IMR-90 (cell line): ENCODE data around the gene GNG7. TPM values are rescaled to one million over a fixed set of nuclear protein-coding genes. Genes with fewer than 3 reads are reported as not detected.

ENCODE experiments used
- ATAC-seq: fragments of 200-7000 bp; cut with Tn5 transposase; 2 replicates; pipeline ENCODE4 v1.9.1; 2020; ENCODE audit warnings: low read depth, mild to moderate bottlenecking, moderate library complexity
- BruUV-seq: library from RNA; stranded (reverse); fragments of 400-500 nt; replicated peaks from 2 replicates; lab custom pipeline; 2021; lab: Mats Ljungman, UMichigan
- CTCF ChIA-PET: fragments of 300-600 bp; formaldehyde crosslinking; extraction: SDS; loops from one replicate; lab custom pipeline; 2021; ENCODE audit warnings: antibody characterized with exemption; lab: Yijun Ruan, JAX
- POLR2A ChIA-PET: fragments of 300-600 bp; sonication (Branson Sonifier 250); formaldehyde crosslinking; loops from one replicate; lab custom pipeline; 2022; ENCODE audit warnings: antibody characterized with exemption; ENCODE audit not compliant: unreplicated experiment; lab: Charles Lee
- DNase-seq: peaks from one replicate; pipeline ENCODE4 v3.0.0; 2013
- H2AFZ ChIP-seq: replicated peaks from 2 replicates; pipeline ENCODE3; 2013; ENCODE audit warnings: low read length, mild to moderate bottlenecking; ENCODE audit not compliant: poor library complexity
- H2AK5ac ChIP-seq: 2 replicates; pipeline ENCODE4 v1.6.1; 2013; ENCODE audit warnings: low read depth, low read length, inconsistent platforms
- H2AK9ac ChIP-seq: replicated peaks from 2 replicates; pipeline ENCODE3; 2013; ENCODE audit warnings: mild to moderate bottlenecking, low read depth, low read length, moderate library complexity; ENCODE audit not compliant: poor library complexity
- H2BK120ac ChIP-seq: 2 replicates; pipeline ENCODE4 v1.6.1; 2013; ENCODE audit warnings: low read depth, low read length, inconsistent platforms
- H2BK15ac ChIP-seq: 3 replicates; pipeline ENCODE4 v1.6.1; 2013; ENCODE audit warnings: low read depth, low read length, inconsistent platforms
- H2BK20ac ChIP-seq: 2 replicates; pipeline ENCODE4 v1.6.1; 2013; ENCODE audit warnings: low read depth, mild to moderate bottlenecking, inconsistent platforms, low read length, moderate library complexity
- H2BK5ac ChIP-seq: 2 replicates; pipeline ENCODE4 v1.6.1; 2013; ENCODE audit warnings: mild to moderate bottlenecking, low read depth, low read length, inconsistent platforms; ENCODE audit not compliant: poor library complexity, severe bottlenecking
- H3K14ac ChIP-seq: replicated peaks from 2 replicates; pipeline ENCODE4 v1.6.1; 2013; ENCODE audit warnings: low read depth, low read length, inconsistent platforms
- H3K18ac ChIP-seq: 2 replicates; pipeline ENCODE4 v1.6.1; 2013; ENCODE audit warnings: low read depth, low read length, control low read depth
- H3K23ac ChIP-seq: 2 replicates; pipeline ENCODE4 v1.6.1; 2013; ENCODE audit warnings: low read depth, low read length, inconsistent platforms
- H3K27ac ChIP-seq: 2 replicates; pipeline ENCODE4 v1.5.1; 2013; ENCODE audit warnings: mild to moderate bottlenecking, control low read depth, low read length; ENCODE audit not compliant: insufficient read depth
- H3K27me3 ChIP-seq: 2 replicates; pipeline ENCODE4 v1.6.1; 2013; ENCODE audit warnings: low read length; ENCODE audit not compliant: control insufficient read depth, insufficient read depth
- H3K36me3 ChIP-seq: 2 replicates; pipeline ENCODE4 v1.6.1; 2013; ENCODE audit warnings: low read length, mixed read lengths; ENCODE audit not compliant: control insufficient read depth, insufficient read depth
- H3K4ac ChIP-seq: 2 replicates; pipeline ENCODE4 v1.6.1; 2013; ENCODE audit warnings: low read depth, low read length, inconsistent platforms
- H3K4me1 ChIP-seq: 2 replicates; pipeline ENCODE4 v1.6.1; 2013; ENCODE audit warnings: low read length, mixed read lengths; ENCODE audit not compliant: control insufficient read depth, insufficient read depth
- H3K4me2 ChIP-seq: 2 replicates; pipeline ENCODE4 v1.6.1; 2013; ENCODE audit warnings: low read depth, mild to moderate bottlenecking, control low read depth, low read length, moderate library complexity
- H3K4me3 ChIP-seq: 2 replicates; pipeline ENCODE4 v1.5.1; 2013; ENCODE audit warnings: low read depth, mild to moderate bottlenecking, control low read depth, low read length, moderate library complexity; ENCODE audit not compliant: insufficient read depth
- H3K56ac ChIP-seq: 2 replicates; pipeline ENCODE4 v1.6.1; 2013; ENCODE audit warnings: low read length, inconsistent platforms; ENCODE audit not compliant: insufficient read depth; ENCODE audit errors: extremely low read depth
- H3K79me1 ChIP-seq, 2 experiments: 2 replicates each; pipeline ENCODE4 v1.6.1; 2013; ENCODE audit warnings: low read length in 2 of 2, inconsistent platforms in 1 of 2, low read depth in 1 of 2
- H3K9ac ChIP-seq: 2 replicates; pipeline ENCODE4 v1.6.1; 2013; ENCODE audit warnings: low read depth, low read length, control low read depth
- H3K9me1 ChIP-seq: 2 replicates; pipeline ENCODE4 v1.6.1; 2013; ENCODE audit warnings: low read length, inconsistent platforms; ENCODE audit not compliant: insufficient read depth
- H3K9me3 ChIP-seq: 2 replicates; pipeline ENCODE4 v1.6.1; 2013; ENCODE audit warnings: low read length; ENCODE audit not compliant: control insufficient read depth, insufficient read depth
- H4K20me1 ChIP-seq: 2 replicates; pipeline ENCODE4 v1.6.1; 2013; ENCODE audit warnings: low read length, inconsistent platforms; ENCODE audit not compliant: insufficient read depth
- H4K5ac ChIP-seq: 2 replicates; pipeline ENCODE4 v1.6.1; 2013; ENCODE audit warnings: mild to moderate bottlenecking, low read depth, low read length, control low read depth
- H4K8ac ChIP-seq, 2 experiments: 2 replicates each; pipeline ENCODE4 v1.6.1; 2013; ENCODE audit warnings: low read depth in 2 of 2, low read length in 2 of 2, control low read depth in 1 of 2, inconsistent platforms in 1 of 2
- H4K91ac ChIP-seq: 2 replicates; pipeline ENCODE4 v1.6.1; 2013; ENCODE audit warnings: low read depth, low read length, inconsistent platforms; ENCODE audit not compliant: insufficient read depth
- CTCF ChIP-seq: conservative IDR thresholded peaks from 2 replicates; pipeline ENCODE4 v1.5.1; 2012; ENCODE audit warnings: mild to moderate bottlenecking, low read depth, low read length, improper control_type of control experiment
- ELK1 ChIP-seq: fragments of 150-350 bp; IDR thresholded peaks from 2 replicates; pipeline ENCODE4 v1.6.1; 2016; ENCODE audit warnings: low read depth, mild to moderate bottlenecking, low read length, moderate library complexity, borderline replicate concordance
- FOS ChIP-seq: fragments of 150-350 bp; IDR thresholded peaks from 2 replicates; pipeline ENCODE4 v1.6.1; 2016; ENCODE audit warnings: low read depth, low read length
- NFE2L2 ChIP-seq: fragments of 150-350 bp; IDR thresholded peaks from 2 replicates; pipeline ENCODE4 v1.6.1; 2016; ENCODE audit warnings: low read depth, mild to moderate bottlenecking, low read length
- POLR2A ChIP-seq: IDR thresholded peaks from 2 replicates; pipeline ENCODE4 v1.6.1; 2012; ENCODE audit warnings: mild to moderate bottlenecking, low read depth, low read length
- WGBS, 2 experiments: methylation state at CpG; one replicate each; pipeline versions ENCODE4 v1.1.5 to v1.1.7; 2013; ENCODE audit warnings: missing lambda C conversion rate in 2 of 2; ENCODE audit not compliant: insufficient read length in 1 of 2; ENCODE audit errors: extremely low coverage in 2 of 2; 5-methylcytosine and 5-hydroxymethylcytosine counted together
- dilution Hi-C: fragments of 300-500 bp; cut with HindIII; formaldehyde crosslinking; loops from one replicate; pipeline ENCODE4 v1.14.3; 2018; ENCODE audit warnings: low sequenced_read_pairs; ENCODE audit not compliant: unreplicated experiment
- in situ Hi-C: fragments of 300-500 bp; cut with MboI; formaldehyde crosslinking; loops from 3 replicates; pipeline ENCODE4 v1.14.3; 2019; ENCODE audit warnings: low sequenced_read_pairs, inconsistent platforms, mixed read lengths
- intact Hi-C: fragments of 100-400 bp; cut with micrococcal nuclease; formaldehyde crosslinking; loops from 2 replicates; pipeline ENCODE4 v1.10.0; 2022
- polyA plus RNA-seq, 3 experiments: library from polyadenylated mRNA; depleted of rRNA; stranded (reverse); fragments of >200 nt; gene quantifications; 2 replicates each; pipeline ENCODE4 v1.2.3, GENCODE V29; 2012; ENCODE audit warnings: low replicate concordance in 1 of 3
- total RNA-seq: library from RNA; depleted of rRNA; stranded (reverse); fragments of >200 nt; gene quantifications from 2 replicates; pipeline ENCODE4 v1.2.3, GENCODE V29; 2012

The GNG7 gene
- total and polyA plus RNA-seq, 2 of the 4 experiments (the other 2 are of a cell fraction): under 0.01 to 0.21 TPM

- H3K4me2 ChIP-seq: peak overlapping the region; percentile 17; the same call in 1 of the 2 replicates
- POLR2A ChIA-PET: interaction anchor here (0.6 kb wide), 1 partner anchor 9 kb away, joined by 3 read pairs; no protein-coding TSS in a partner anchor
Measured at GRCh38 chr19:2627855-2628254, 74.6 kb downstream of the GNG7 start.

More at GRCh38 chr19:2627855-2628254, 74.6 kb downstream of the GNG7 start:
- WGBS, 2 experiments: no CpG with 5 or more reads among the region's 7 CpGs
- in situ Hi-C loops (no loop called here), dilution Hi-C loops (no loop called here), intact Hi-C loops (no loop called here)
- Histone ChIP-seq H3K18ac (no peak overlapping the region), H2AK9ac (peak overlapping the region; percentile 77), H2BK120ac (peak overlapping the region; percentile 81), H3K4ac (peak overlapping the region; percentile 83), H4K20me1 (0 out of 2 replicates have a peak, but pooled peaks cover 3% of the 10 kb centered on the region), H3K9me1 (peaks cover 3% of the 10 kb centered on the region; the same call in 1 of the 2 replicates), H3K79me1 (no peaks in the 10 kb centered on the region), H2BK15ac (peak overlapping the region; percentile 69; the same call in 2 of the 3 replicates), H3K9ac (no peak overlapping the region), H4K8ac (peak overlapping the region in 1 of 2 experiments; percentile 23; a peak in 1 of 4 replicates), H3K4me3 (no peak overlapping the region), H3K27me3 (no peaks in the 10 kb centered on the region), H3K27ac (peak overlapping the region; percentile 19; the same call in 1 of the 2 replicates), H4K91ac (peak overlapping the region; percentile 56), H3K23ac (no peak overlapping the region), H2AFZ (peak overlapping the region; percentile 73), H2AK5ac (peak overlapping the region; percentile 81), H3K36me3 (no peaks in the 10 kb centered on the region), H4K5ac (no peak overlapping the region), H3K9me3 (peaks cover 14% of the 10 kb centered on the region), H2BK20ac (peak overlapping the region; percentile 78), H2BK5ac (peak overlapping the region; percentile 73), H3K14ac (no peak overlapping the region), H3K56ac (no peak overlapping the region), H3K4me1 (peaks cover 9% of the 10 kb centered on the region)
- BruUV-seq: no TSS peak
- DNase-seq (peak; percentile 49), ATAC-seq (no peak)
- TF ChIP-seq CTCF: no peak
- TF ChIP-seq ELK1: no peak
- TF ChIP-seq NFE2L2: no peak
- no peak for TF ChIP-seq POLR2A
- peak; percentile 45; the same call in 1 of the 2 replicates for TF ChIP-seq FOS
- CTCF ChIA-PET: interaction anchor here (1.0 to 2.2 kb wide), 2 partner anchors 9 to 17 kb away, joined by 6 read pairs; no protein-coding TSS in a partner anchor
